Measurements from ENCODE around the gene GPR107. TPM values are rescaled to one million over a fixed set of nuclear protein-coding genes. Genes with fewer than 3 reads are reported as not detected.

GPR107 gene
- total RNA-seq, 2 experiments from 2014 or later: 18.2 to 19.0 TPM

DNA sequence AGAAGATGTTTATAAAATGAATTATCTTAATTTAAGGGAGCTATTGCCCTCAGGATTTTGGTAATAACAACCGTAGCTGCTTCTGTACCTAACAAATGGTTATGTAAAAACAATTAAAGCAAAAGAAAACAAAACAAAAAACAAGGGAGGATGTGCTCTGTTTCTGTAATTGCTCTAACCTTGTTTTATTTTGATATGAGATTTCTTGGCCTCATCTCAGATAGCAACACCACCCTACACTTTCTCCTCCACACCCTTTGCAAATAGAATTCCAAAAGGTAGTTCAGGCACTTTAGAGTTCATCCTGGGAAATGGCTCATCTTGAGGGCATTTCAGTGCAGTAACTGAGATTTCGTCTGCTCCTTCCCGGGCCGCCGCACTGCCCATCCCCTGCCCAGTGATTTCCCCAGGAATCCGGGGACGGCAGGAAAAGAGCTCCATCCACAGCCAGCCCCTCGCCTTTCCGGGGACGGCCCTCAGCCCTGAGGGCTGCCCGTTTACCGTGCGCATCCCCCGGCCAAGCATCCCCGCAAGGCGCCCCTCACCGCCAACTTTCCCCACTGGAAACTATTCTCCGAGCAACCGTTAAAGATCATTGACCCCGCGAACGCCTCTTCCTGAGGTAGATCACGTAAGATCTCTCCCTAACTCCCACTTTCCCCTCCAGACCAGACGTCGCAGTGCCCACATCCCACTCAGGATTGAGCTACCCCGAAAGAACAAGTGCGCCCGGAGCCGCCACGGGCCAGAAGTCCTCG is 11.9 kb upstream of the GPR107 start:
- H3K4me1 Mint-ChIP-seq (ENCODE audit: low read depth): peaks cover 40% of the 10 kb centered on the region
- H3K36me3 Mint-ChIP-seq (ENCODE audit: low read depth): peaks cover 43% of the 10 kb centered on the region
- POLR2A ChIA-PET: interaction anchor here (0.6 to 10.1 kb wide), 21 partner anchors 8 to 174 kb away, joined by 3 to 110 read pairs (median 4); partner anchors contain the start of gene GPR107
- peak overlapping the region; percentile 97 for H3K4me3 Mint-ChIP-seq
- TF ChIP-seq, protein P1, sequence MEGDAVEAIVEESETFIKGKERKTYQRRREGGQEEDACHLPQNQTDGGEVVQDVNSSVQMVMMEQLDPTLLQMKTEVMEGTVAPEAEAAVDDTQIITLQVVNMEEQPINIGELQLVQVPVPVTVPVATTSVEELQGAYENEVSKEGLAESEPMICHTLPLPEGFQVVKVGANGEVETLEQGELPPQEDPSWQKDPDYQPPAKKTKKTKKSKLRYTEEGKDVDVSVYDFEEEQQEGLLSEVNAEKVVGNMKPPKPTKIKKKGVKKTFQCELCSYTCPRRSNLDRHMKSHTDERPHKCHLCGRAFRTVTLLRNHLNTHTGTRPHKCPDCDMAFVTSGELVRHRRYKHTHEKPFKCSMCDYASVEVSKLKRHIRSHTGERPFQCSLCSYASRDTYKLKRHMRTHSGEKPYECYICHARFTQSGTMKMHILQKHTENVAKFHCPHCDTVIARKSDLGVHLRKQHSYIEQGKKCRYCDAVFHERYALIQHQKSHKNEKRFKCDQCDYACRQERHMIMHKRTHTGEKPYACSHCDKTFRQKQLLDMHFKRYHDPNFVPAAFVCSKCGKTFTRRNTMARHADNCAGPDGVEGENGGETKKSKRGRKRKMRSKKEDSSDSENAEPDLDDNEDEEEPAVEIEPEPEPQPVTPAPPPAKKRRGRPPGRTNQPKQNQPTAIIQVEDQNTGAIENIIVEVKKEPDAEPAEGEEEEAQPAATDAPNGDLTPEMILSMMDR (IDR thresholded peaks at IDR 0.05): no peak
- CTCF ChIA-PET: interaction anchor here (0.6 to 1.4 kb wide), 5 partner anchors 87 to 156 kb away, joined by 3 to 4 read pairs (median 3); no protein-coding TSS in a partner anchor
- no peak for ATAC-seq
- peak overlapping the region; percentile 100 for H3K27ac Mint-ChIP-seq
- H3K27me3 Mint-ChIP-seq: no peaks in the 10 kb centered on the region
- no peak for DNase-seq
- intact Hi-C loops (cut with micrococcal nuclease): loop anchor here (2.0 kb wide), 1 partner anchor 155 kb away; no protein-coding TSS in a partner anchor
- no peaks in the 10 kb centered on the region for H3K9me3 Mint-ChIP-seq

GRCh38 chr9:130042406-130042884 is 11.3 kb upstream of the GPR107 start:
- ATAC-seq (no peak), DNase-seq (no peak)
- H3K27me3 Mint-ChIP-seq: no peaks in the 10 kb centered on the region
- peaks cover 34% of the 10 kb centered on the region for H3K4me1 Mint-ChIP-seq (ENCODE audit: low read depth)
- intact Hi-C loops (cut with micrococcal nuclease): no loop called here
- TF ChIP-seq, protein P1 (IDR thresholded peaks at IDR 0.05): no peak
- POLR2A ChIA-PET: interaction anchor here (0.6 to 10.1 kb wide), 21 partner anchors 8 to 174 kb away, joined by 3 to 110 read pairs (median 4); partner anchors contain the start of gene GPR107
- peak overlapping the region; percentile 100 for H3K27ac Mint-ChIP-seq
- peaks cover 38% of the 10 kb centered on the region for H3K36me3 Mint-ChIP-seq (ENCODE audit: low read depth)
- peak overlapping the region; percentile 97 for H3K4me3 Mint-ChIP-seq
- CTCF ChIA-PET: interaction anchor here (0.8 to 1.4 kb wide), 4 partner anchors 10 to 157 kb away, joined by 3 to 4 read pairs (median 3); no protein-coding TSS in a partner anchor
- H3K9me3 Mint-ChIP-seq: no peaks in the 10 kb centered on the region

GRCh38 chr9:130042885-130043653 is 10.6 kb upstream of the GPR107 start, which contains the start of gene FNBP1:
Gene FNBP1 (minus strand): TSS chr9:130043189. CDS start chr9:130042975, 214 bp downstream.
- POLR2A ChIA-PET: interaction anchor here (0.8 to 10.1 kb wide), 10 partner anchors 10 to 156 kb away, joined by 4 to 110 read pairs (median 6); partner anchors contain the start of gene GPR107
- H3K4me3 Mint-ChIP-seq: peak within 1 kb of the TSS; percentile 97
- peaks cover 35% of the 10 kb centered on the region for H3K36me3 Mint-ChIP-seq (ENCODE audit: low read depth)
- peak within 1 kb of the TSS; percentile 100 for H3K27ac Mint-ChIP-seq
- H3K9me3 Mint-ChIP-seq: no peaks in the 10 kb centered on the region
- CTCF ChIA-PET: interaction anchor here (0.8 to 1.9 kb wide), 2 partner anchors 10 kb away, joined by 3 to 10 read pairs; partner anchors contain the start of gene GPR107
- TF ChIP-seq, protein P1 (IDR thresholded peaks at IDR 0.05): no peak
- ATAC-seq: peak; percentile 72
- no peaks in the 10 kb centered on the region for H3K27me3 Mint-ChIP-seq
- intact Hi-C loops (cut with micrococcal nuclease): no loop called here
- H3K4me1 Mint-ChIP-seq (ENCODE audit: low read depth): peaks cover 30% of the 10 kb centered on the region
- peak; percentile 81 for DNase-seq

DNA sequence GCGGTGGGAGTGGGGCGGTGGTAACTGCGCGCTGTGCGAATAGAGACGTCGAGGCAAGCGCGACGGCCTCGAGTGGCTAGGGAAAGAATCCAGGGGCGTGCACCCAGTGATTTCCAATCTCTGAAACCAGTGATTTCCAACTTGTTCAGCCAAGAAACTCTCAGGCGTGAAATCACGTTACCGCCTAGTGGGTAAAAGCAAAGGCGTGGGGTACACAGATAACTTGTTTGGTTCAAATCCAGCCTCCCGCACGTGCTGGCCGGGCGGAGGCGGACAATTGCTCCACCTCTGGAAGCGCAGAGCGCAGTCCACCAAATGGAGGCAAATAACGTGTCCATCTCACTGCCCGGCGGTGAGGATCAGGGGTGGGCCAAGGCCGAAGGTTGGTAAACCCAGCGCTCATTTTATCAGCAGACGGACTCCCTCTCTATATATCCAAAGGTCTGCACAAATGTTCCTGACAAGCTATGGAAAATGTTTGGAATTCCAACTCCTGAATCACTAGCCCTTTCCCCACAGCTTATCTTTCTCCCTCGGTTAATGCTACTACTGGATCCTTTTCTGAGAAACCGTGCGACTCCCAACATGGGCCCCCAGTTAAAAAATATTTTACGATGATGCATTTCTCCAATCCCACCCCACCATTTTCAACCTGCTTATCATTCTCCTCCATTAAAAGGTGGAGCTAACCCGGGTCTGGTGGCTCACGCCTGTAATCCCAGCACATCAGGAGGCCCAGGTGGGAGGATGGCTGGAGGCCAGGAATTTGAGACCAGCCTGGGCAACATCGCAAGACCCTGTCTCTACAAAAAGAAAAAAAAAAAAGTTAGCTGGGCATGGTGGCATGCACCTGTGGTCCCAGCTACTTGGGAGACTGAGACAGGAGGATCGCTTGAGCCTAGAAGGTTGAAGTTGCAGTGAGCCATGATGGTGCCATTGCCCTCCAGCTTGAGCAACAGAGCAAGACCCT is 9.8 kb upstream of the GPR107 start:
- no peaks in the 10 kb centered on the region for H3K27me3 Mint-ChIP-seq
- H3K4me3 Mint-ChIP-seq: peak overlapping the region; percentile 86
- H3K4me1 Mint-ChIP-seq (ENCODE audit: low read depth): peaks cover 28% of the 10 kb centered on the region
- no peak for DNase-seq
- intact Hi-C loops (cut with micrococcal nuclease): no loop called here
- no peak for ATAC-seq
- CTCF ChIA-PET: interaction anchor here (1.9 kb wide), 1 partner anchor 9 kb away, joined by 10 read pairs; the partner anchor contains the start of gene GPR107
- POLR2A ChIA-PET: interaction anchor here (0.6 to 10.1 kb wide), 6 partner anchors 9 to 75 kb away, joined by 3 to 110 read pairs (median 9); no protein-coding TSS in a partner anchor
- peaks cover 29% of the 10 kb centered on the region for H3K36me3 Mint-ChIP-seq (ENCODE audit: low read depth)
- TF ChIP-seq, protein P1 (IDR thresholded peaks at IDR 0.05): no peak
- peak overlapping the region; percentile 92 for H3K27ac Mint-ChIP-seq
- H3K9me3 Mint-ChIP-seq: no peaks in the 10 kb centered on the region

Measured in activated CD8-positive, alpha-beta T cell treated with anti-CD3 and anti-CD28 coated beads for 36 hours (primary cell).